GM12801 (cell line): ENCODE data around the gene MCM9.

ENCODE experiments used
- TF ChIP-seq, protein P1 (sequence below): IDR thresholded peaks from one replicate; pipeline ENCODE4 v1.5.1; 2011; ENCODE audit warnings: control low read depth; ENCODE audit not compliant: insufficient read length; ENCODE audit errors: extremely low read depth

MCM9 gene

DNA sequence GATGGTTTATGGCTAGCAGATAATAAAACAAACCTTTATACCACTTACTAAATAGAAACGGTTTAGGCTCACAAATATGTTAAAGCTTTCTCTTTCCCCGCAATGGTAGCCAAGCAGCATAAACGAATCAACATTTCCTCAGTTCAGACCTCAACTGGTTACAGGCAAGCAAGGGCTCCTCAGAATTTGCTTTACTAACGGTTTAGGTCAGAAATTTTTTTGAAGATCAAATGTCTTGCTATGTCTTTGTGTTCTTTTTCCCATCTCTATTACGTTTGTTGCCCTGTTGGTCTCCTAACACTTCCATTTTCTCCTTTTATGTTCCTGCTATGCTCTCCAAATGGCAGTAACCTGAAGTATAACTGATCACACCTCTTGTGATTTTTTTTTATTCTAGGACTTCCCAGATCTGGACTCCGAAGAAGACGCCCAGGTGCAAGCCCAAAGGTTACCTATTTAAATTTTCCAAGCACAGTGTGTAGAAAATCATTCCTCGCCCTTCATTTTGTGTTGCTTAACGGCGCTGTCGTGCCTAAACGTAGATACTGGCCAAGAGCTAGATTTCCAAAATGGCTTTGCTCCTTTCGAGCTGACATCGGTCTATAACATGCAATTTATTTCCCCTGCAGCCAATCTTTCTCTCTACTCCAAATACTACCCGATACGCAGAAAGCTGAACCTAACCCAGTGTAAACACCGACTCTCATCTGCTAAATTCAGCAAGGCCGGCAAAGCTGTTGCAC lies 41.7 kb downstream of the MCM9 start:
- TF ChIP-seq, protein P1, sequence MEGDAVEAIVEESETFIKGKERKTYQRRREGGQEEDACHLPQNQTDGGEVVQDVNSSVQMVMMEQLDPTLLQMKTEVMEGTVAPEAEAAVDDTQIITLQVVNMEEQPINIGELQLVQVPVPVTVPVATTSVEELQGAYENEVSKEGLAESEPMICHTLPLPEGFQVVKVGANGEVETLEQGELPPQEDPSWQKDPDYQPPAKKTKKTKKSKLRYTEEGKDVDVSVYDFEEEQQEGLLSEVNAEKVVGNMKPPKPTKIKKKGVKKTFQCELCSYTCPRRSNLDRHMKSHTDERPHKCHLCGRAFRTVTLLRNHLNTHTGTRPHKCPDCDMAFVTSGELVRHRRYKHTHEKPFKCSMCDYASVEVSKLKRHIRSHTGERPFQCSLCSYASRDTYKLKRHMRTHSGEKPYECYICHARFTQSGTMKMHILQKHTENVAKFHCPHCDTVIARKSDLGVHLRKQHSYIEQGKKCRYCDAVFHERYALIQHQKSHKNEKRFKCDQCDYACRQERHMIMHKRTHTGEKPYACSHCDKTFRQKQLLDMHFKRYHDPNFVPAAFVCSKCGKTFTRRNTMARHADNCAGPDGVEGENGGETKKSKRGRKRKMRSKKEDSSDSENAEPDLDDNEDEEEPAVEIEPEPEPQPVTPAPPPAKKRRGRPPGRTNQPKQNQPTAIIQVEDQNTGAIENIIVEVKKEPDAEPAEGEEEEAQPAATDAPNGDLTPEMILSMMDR, result no peak

DNA sequence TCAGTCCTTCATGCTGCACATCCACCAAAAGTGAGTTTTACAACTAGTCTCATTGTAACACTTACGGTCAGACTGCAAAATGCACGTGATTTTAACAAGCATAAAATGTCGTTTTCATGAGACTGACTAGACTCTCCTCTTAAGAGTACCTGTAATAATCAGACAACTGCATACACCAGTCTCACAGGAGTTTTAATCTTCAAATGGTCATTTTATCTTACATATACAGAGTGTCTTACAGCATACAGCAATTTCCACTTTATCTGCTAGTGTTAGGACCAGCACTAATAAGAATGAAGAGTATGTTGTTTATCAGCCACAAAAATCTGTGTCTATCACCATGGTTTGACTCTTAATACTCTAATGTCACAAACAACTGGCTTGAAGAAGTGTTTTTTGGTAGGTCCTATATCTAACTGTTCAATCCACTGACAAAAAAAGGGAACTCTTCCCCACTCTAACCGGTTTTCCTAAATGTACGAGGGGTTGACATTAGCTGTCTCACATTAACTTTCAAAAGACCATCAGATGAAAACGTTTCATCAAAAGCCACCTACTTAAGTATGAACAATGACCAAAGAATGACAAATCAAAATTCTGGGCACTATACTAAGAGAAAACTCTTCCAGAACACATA lies 42.5 kb downstream of the MCM9 start:
- TF ChIP-seq, protein P1, result no peak

DNA sequence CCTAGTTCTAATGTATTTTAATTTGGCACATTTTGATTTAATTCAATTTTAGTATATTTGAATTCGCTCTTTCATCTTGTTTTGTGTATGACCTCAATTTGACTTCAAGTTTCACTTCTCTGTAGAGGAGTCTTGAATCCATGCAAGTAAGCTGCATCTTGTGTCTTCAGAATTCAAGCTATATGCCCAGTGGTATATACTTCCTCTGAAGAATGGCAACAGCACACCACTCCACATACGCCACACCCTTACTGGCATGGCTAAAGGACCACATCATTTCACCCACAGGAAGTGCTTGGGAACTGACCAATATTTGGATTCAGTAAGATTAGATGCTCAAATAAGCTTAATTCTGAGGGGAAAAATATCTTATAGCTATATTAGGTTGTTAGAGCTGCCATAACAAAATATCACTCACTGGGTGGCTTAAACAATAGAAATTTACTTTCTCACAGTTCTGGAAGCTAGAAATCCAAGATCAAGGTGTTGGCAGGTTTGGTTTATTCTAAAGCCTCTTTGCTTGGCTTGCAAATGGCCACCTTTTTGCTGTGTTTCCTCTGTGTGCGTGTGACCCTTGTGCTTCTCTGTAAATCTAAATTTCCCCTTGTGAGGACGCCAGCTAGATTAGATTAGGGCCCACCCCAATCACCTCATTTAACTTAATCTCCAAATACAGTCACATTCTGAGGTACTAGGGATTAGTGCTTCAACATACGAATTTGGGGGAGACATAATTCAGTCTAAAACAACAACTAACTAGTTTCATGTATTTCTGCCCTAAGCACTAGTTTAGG lies 43.8 kb downstream of the MCM9 start:
- TF ChIP-seq, protein P1, result no peak

DNA sequence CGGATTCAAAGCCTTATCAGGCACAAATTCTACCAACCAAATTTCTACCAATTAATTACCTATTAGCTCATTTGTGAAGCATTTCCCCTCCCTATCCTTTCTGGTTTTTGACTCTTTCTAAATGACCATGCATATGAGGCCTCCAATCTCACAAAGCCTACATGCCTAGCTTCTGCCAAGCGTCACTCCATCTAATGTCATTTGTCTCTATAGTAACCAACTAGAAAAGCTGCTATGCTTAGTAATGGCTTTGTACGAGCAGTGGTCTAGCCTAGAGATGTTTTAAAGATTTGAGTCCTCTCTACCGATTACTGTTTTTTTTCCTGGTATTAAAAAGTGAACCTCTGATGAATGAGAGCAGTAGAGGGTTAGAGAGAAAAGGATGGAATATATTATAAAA lies 45.8 kb downstream of the MCM9 start:
- TF ChIP-seq, protein P1, result no peak

DNA sequence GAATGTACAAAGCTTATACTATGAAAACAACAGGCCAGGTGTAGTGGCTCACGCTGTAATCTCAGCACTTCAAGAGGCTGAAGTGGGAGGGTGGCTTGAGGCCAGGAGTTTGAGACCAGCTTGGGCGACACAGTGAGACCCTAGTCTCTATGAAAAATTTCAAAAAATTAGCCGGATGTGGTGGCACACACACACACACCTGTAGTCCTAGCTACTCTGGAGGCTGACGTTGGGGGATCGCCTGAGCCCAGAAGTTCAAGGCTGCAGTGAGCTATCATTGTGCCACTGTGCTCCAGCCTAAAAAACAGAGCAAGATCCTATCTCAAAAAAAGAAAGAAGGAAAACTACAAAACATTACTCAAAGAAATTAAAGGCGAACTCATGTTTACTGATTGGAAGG lies 48.3 kb downstream of the MCM9 start:
- TF ChIP-seq, protein P1, result no peak

DNA sequence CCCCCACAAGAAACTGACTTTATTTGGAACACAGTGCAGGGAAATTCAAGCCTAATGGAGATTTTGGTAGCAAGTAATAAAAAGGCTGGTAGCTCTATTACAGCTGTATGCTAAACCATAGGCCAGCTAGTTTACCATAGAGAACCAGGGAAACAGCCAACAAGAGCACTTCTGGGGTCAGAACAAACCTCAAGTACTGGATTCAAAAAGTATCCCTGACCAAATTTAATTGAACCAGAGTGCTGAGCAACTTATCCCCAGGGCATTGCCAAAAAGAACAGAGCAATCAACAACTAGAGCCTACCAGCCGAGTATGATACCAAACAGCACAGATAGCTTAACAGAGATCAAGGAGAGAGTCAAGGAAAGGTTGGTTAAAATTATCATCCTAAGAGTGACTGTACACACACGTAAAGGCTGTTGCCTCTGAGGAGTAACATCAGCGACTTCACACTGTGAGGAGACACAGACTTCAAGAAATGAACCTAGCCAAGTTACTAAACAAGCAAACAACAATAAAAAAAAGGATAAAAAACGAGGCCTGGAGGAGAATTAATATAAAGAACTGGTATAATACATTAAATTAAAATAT lies 52.5 kb downstream of the MCM9 start:
- TF ChIP-seq, protein P1, result no peak
